ENCODE measurements around the gene AQP6.
A peak's percentile ranks its signal among the peaks of the same experiment; 100 is the strongest.

AQP6 gene

DNA sequence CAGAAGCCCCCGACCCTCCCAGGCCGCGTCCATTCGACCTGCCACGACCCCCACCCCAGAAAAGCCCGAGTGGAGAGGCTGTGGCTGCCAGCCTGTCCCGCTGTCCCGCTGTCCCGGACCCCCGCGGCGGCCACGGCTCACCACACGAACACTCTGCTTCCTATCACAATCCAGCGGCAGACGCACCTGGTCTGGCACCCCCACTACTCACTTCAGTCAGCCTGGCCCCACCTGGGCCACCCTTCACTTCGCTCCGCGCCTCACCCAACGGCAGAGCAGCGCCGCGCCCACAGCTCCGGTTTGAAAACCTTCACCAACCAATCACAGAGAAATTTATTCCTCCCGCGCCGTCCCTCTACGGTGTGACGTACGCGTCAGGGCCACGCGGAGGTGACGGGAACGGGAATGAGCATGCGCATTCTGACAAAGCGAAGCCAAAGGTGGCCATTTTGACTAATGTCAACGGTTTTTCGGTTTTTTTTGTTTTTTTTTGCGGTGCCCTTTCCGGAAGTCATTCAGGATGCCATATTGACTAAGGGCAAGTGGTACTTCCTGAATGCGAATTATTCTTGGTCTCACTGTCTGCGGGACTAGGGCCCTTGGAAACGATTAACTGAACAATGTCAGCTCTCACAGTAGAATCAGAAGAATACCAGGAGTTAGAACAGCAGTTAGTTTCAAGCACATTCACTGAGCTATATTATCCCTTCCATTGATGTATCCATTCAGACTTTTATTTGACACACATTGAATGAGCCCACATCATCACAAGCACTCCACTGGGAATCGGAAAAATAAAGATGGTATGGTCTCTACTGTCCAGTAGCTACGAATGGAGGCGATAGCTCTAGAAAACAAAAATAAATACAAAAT lies 52.7 kb downstream of the AQP6 start, which contains the start of gene RACGAP1:
Gene RACGAP1 (minus strand): TSS at position 308 of the 873 bp plus-strand sequence. CDS start 8,779 bp downstream, outside the sequence.
- DNase-seq (ENCODE audit: insufficient read length, low spot score) = peak; percentile 95
- FAIRE-seq = peak; percentile 94

DNA sequence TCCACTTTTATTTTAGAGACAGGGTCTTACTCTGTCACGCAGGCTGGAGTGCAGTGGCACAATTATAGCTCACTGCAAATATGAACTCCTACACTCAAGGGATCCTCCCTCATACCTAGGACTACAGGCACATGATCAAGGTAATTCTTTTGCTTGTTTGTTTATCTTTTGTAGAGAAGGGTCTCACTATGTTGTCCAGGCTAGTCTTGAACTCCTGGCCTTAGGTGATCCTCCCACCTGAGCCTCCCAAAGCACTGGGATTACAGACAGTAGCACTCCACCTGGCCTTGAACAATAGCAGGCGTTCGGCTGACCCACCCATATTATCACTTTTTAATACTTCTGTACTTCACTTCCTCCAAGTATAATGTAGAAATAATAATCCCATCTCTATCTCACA lies 53.9 kb downstream of the AQP6 start:
- FAIRE-seq (no peak), DNase-seq (ENCODE audit: insufficient read length, low spot score) (no peak)
